Transverse colon (tissue), 3 donors: Measurements from ENCODE around the gene ZCCHC17.

Source experiments
- EP300 ChIP-seq: sonication (generic); formaldehyde crosslinking; IDR thresholded peaks from one replicate; pipeline ENCODE4 v1.6.1; 2017; ENCODE audit warnings: antibody characterized with exemption, low read depth
- TF ChIP-seq, protein P1 (sequence below), 5 experiments: fragments of 200-600 bp in 3 of 5; fragments of 450-650 bp in 2 of 5; sonication (generic) in 3 of 5; IDR thresholded peaks; 1 replicate in 2 of 5; 2 replicates in 3 of 5; pipeline ENCODE4 v1.5.1; 2016 to 2017; ENCODE audit warnings: antibody characterized with exemption in 5 of 5, inconsistent platforms in 3 of 5, mild to moderate bottlenecking in 2 of 5, moderate library complexity in 1 of 5

DNA sequence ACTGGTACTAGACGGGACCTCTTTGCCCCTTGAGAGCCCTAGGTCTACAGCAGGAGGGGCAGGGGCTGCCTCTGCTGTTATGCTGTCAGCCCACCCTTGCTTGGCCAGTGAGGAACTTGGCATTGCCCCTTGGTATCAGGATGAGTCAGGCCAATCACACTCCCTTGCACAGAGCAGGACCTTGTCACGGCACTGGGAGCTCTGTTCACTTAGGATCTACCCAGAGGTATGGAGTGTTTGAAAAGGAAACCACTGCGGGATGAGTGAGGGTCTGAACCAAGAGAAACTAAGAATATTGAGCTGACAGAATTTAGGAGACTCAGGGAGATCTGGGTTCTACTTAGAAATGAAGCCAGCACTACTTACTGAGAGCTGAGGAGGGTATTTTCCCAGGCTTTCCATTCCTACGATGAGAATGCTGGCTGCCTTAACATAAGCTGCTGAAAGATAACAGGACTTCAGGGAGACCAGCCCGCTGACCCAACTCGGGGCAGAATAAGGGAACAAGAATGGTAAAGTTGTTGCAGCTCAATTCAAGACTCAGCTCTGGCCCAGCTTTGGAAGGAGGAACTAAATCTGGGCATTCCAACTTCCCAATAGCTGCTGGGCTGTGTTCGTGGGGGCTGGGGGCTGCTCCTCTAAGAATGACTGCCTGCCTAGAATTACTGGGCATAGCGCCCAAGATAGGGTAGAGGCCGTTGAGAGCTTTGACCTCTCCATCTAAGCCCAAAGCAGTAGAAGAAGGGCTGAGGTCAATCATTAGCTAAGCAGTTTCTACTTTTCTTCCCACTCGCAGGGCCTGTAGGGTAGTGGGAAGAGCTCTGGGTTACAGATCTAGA is 74.5 kb downstream of the ZCCHC17 start:
- TF ChIP-seq EP300, result no peak
- TF ChIP-seq, protein P1, sequence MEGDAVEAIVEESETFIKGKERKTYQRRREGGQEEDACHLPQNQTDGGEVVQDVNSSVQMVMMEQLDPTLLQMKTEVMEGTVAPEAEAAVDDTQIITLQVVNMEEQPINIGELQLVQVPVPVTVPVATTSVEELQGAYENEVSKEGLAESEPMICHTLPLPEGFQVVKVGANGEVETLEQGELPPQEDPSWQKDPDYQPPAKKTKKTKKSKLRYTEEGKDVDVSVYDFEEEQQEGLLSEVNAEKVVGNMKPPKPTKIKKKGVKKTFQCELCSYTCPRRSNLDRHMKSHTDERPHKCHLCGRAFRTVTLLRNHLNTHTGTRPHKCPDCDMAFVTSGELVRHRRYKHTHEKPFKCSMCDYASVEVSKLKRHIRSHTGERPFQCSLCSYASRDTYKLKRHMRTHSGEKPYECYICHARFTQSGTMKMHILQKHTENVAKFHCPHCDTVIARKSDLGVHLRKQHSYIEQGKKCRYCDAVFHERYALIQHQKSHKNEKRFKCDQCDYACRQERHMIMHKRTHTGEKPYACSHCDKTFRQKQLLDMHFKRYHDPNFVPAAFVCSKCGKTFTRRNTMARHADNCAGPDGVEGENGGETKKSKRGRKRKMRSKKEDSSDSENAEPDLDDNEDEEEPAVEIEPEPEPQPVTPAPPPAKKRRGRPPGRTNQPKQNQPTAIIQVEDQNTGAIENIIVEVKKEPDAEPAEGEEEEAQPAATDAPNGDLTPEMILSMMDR (IDR thresholded peaks at IDR 0.05), result no peak
